Right atrium auricular region (tissue), 2 donors: ENCODE results near the gene ZC3HAV1L. TPM values are rescaled to one million over a fixed set of nuclear protein-coding genes. Genes with fewer than 3 reads are reported as not detected.

ENCODE experiments used
- DNase-seq: peaks from one replicate; pipeline ENCODE4 v3.0.0-alpha.2; 2019; ENCODE audit warnings: low spot score
- H3K27ac ChIP-seq, 2 donors: fragments of 200-600 bp; sonication (generic); 1 replicate in 1 of 2; 2 replicates in 1 of 2; pipeline ENCODE4 v1.5.1; 2016 to 2019
- H3K27me3 ChIP-seq, 2 donors: fragments of 200-600 bp; sonication (generic); one replicate each; pipeline versions ENCODE4 v1.5.1 to v1.6.0; 2017 to 2019
- H3K36me3 ChIP-seq: fragments of 200-600 bp; sonication (generic); one replicate; pipeline ENCODE4 v1.5.1; 2016
- H3K4me1 ChIP-seq, 2 donors: fragments of 200-600 bp; sonication (generic); one replicate each; pipeline versions ENCODE4 v1.5.1 to v1.6.0; 2017 to 2019
- H3K4me3 ChIP-seq, 2 donors: fragments of 200-600 bp; sonication (generic); 1 replicate in 1 of 2; 2 replicates in 1 of 2; pipeline ENCODE4 v1.5.1; 2017 to 2019; ENCODE audit warnings: mild to moderate bottlenecking in 1 of 2, moderate library complexity in 1 of 2
- H3K9me3 ChIP-seq, 2 donors: fragments of 200-600 bp; sonication (generic); one replicate each; pipeline ENCODE4 v1.5.1; 2019
- total RNA-seq, 2 donors: library from RNA; depleted of rRNA; stranded (reverse); fragments of >200 nt; gene quantifications; one replicate each; pipeline ENCODE4 v1.1.0, GENCODE V29; 2016
- TF ChIP-seq, protein P1 (sequence below), 2 donors: fragments of 200-600 bp; sonication (generic); IDR thresholded peaks; one replicate each; pipeline ENCODE4 v1.5.1; 2019; ENCODE audit warnings: antibody characterized with exemption in 2 of 2

The ZC3HAV1L gene
- total RNA-seq, 2 donors from 2014 or later = 7.3 to 9.4 TPM

DNA sequence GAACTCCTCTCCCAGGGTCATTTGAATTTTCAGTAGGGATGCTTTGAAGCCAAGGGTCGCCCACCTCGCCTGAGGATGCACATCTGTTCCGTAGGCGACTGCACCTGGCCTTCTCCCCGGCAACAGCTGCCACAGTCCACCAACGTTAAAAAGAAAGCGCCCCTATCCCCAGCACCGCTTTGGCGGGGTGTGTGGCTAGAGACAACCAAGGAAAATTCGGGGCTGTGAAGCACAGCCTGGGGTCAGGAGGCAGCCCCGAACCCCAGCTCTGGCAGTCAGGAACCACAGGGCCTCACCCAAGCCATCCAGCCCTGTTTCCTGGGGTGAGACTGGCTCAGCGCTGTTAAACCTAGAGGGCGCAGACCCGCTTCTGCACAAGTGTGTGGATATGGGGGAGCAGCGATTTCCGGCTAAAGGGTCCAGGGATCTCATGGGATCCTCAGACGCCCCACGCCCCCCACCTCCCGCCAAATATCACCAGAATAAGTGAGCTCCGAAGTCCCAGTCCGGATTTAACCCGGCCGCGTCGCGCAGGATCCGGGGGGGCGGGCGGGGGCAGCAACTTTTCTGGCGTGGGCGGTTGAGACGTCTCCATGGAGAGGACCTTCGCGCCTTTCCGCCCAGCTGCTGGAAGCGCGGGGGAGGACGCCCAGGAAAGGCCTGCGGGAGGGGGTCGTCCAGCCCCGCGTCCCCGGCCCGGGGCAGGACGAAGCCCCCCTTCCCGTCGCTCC, 822 bp downstream of the ZC3HAV1L start:
- Histone ChIP-seq H3K4me3 (peak overlapping the region; percentile 59 to 87), H3K36me3 (peaks cover 6% of the 10 kb centered on the region), H3K27me3 (no peaks in the 10 kb centered on the region), H3K27ac (peak overlapping the region; percentile 59 to 70), H3K9me3 (no peaks in the 10 kb centered on the region), H3K4me1 (peaks cover 0 to 21% of the 10 kb centered on the region in 2 donors)
- TF ChIP-seq, protein P1, sequence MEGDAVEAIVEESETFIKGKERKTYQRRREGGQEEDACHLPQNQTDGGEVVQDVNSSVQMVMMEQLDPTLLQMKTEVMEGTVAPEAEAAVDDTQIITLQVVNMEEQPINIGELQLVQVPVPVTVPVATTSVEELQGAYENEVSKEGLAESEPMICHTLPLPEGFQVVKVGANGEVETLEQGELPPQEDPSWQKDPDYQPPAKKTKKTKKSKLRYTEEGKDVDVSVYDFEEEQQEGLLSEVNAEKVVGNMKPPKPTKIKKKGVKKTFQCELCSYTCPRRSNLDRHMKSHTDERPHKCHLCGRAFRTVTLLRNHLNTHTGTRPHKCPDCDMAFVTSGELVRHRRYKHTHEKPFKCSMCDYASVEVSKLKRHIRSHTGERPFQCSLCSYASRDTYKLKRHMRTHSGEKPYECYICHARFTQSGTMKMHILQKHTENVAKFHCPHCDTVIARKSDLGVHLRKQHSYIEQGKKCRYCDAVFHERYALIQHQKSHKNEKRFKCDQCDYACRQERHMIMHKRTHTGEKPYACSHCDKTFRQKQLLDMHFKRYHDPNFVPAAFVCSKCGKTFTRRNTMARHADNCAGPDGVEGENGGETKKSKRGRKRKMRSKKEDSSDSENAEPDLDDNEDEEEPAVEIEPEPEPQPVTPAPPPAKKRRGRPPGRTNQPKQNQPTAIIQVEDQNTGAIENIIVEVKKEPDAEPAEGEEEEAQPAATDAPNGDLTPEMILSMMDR (IDR thresholded peaks at IDR 0.05) = peak in 1 of 2 donors; percentile 6
- no peak for DNase-seq

DNA sequence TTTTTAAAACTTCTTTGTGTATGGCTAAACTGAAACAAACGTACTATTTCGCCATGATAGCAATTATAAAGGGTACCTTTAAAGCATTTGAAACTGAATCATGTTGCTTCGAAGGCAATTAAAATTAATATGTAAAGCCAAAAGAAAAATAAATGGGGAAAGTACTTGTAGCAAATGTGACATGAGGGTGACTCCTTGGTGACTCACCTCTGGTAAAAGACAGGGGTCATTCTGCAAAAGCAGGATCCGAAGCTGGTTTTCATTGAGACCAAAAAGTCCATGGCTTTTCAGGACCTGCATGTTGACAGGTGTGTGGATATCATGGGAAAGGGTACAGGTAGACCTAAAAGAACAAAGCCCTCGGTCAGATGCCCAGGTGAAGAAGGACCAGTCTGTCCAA, 1.5 kb downstream of the ZC3HAV1L start:
- H3K27me3 ChIP-seq = no peaks in the 10 kb centered on the region
- peaks cover 0 to 21% of the 10 kb centered on the region in 2 donors for H3K4me1 ChIP-seq
- no peaks in the 10 kb centered on the region for H3K9me3 ChIP-seq
- no peak for DNase-seq
- TF ChIP-seq, protein P1 (IDR thresholded peaks at IDR 0.05) = no peak
- H3K36me3 ChIP-seq = peaks cover 10% of the 10 kb centered on the region
- H3K4me3 ChIP-seq = no peak overlapping the region
- peak overlapping the region in 1 of 2 donors; percentile 59 for H3K27ac ChIP-seq

DNA sequence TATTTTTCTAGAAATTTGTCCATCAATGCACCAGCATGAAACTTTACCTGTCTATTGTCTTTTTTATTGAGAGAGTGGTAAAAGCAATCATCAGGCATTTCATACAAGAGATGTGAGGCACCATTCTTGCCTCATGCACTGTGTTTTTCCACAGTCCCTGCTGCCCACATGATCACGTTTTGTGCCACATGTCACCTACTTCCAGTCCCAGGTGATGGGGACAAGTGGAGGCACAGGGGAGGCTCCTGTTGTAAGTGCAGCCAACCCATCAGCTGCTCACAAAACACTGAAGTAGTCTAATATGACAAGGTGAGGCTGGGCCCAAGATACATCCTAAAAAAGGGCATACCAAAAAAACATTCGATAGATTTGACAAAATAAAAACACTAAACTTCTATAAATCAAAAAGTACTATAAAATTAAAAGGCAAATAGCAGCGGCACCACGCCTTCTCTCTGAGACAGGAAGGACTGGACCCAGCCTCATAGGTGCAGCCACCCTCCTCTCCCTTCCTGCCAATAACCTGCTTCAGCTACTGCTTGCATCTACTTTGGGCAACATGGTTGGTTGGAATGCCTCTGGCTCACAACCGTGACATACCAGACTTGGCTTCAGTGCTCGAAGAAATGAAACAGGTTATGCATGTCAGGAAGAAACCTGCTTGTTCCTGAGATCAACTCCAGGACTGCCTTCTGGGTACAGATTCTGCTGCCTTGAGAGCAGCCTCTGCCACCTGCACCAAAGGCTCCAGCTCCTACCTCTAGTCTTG, 2.3 kb downstream of the ZC3HAV1L start:
- Histone ChIP-seq H3K4me1 (peaks cover 0 to 21% of the 10 kb centered on the region in 2 donors), H3K27ac (no peak overlapping the region), H3K4me3 (no peak overlapping the region), H3K27me3 (no peaks in the 10 kb centered on the region), H3K9me3 (no peaks in the 10 kb centered on the region), H3K36me3 (peaks cover 14% of the 10 kb centered on the region)
- TF ChIP-seq, protein P1 (IDR thresholded peaks at IDR 0.05) = no peak
- no peak for DNase-seq

DNA sequence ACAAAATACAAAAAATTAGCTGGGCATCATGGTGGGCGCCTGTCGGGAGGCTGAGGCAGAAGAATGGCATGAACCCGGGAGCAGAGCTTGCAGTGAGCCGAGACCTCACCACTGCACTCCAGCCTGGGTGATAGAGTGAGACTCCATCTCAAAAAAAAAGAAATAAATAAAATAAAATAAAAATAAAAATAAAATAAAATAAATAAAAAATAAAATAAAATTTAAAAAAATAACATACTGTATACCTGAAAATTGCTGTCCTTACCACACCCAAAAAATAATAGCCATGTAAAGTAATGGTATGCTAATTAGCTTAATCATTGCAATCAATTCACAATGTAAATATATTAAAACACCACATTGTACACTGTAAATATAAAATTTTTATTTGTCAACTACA, 3.4 kb downstream of the ZC3HAV1L start:
- peaks cover 16% of the 10 kb centered on the region for H3K36me3 ChIP-seq
- TF ChIP-seq, protein P1 (IDR thresholded peaks at IDR 0.05) = no peak
- H3K4me3 ChIP-seq = no peak overlapping the region
- peaks cover 0 to 21% of the 10 kb centered on the region in 2 donors for H3K4me1 ChIP-seq
- no peak overlapping the region for H3K27ac ChIP-seq
- DNase-seq = no peak
- H3K27me3 ChIP-seq = no peaks in the 10 kb centered on the region
- H3K9me3 ChIP-seq = no peaks in the 10 kb centered on the region

DNA sequence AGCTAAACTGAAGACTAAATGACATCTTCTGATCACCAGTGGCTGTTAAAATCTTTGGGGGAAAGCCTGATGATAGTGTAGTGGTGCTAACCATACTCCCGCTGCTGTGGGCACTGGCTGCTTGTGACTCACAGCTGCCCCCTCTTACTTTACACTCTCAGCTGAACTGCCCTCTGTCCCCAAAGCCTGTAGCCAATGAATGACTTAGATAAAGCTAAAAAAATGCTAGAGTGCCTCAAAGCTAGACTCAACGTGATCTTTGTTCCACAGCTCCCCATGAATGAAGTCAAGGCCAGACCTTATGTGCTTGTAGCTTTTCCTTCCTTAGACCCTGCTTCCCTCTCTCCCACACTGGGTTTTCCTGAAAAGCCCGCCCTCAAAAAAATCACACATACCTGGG, 6.5 kb downstream of the ZC3HAV1L start:
- no peak overlapping the region for H3K4me3 ChIP-seq
- TF ChIP-seq, protein P1 (IDR thresholded peaks at IDR 0.05) = no peak
- H3K36me3 ChIP-seq = peaks cover 36% of the 10 kb centered on the region
- H3K27ac ChIP-seq = no peak overlapping the region
- no peaks in the 10 kb centered on the region for H3K27me3 ChIP-seq
- H3K9me3 ChIP-seq = no peaks in the 10 kb centered on the region
- H3K4me1 ChIP-seq = peaks cover 0 to under 1% of the 10 kb centered on the region in 2 donors
- DNase-seq = no peak
